ENCODE results near the gene GOLGA6L1.
"Not testable (repeated sequence)": the region's sequence is repeated elsewhere in the genome, so short reads cannot be mapped to it uniquely, and the experiment has no call there.

GOLGA6L1 gene

GRCh38 chr15:23136722-23137121 lies at the start of gene GOLGA6L1:
Gene GOLGA6L1 (minus strand): TSS chr15:23136822. CDS start chr15:23136731, 91 bp downstream.
- not testable (repeated sequence) for DNase-seq

- not testable (repeated sequence) for DNase-seq
Observed at GRCh38 chr15:23181201-23181600, 44.6 kb upstream of the GOLGA6L1 start.

- not testable (repeated sequence) for DNase-seq
Observed at GRCh38 chr15:23180547-23180927, 43.9 kb upstream of the GOLGA6L1 start.

GRCh38 chr15:23179768-23180546 lies 43.3 kb upstream of the GOLGA6L1 start:
- DNase-seq, result not testable (repeated sequence)

- not testable (repeated sequence) for DNase-seq
Observed at GRCh38 chr15:23176683-23177082, 40.1 kb upstream of the GOLGA6L1 start.

- DNase-seq, result not testable (repeated sequence)
Observed at GRCh38 chr15:23175606-23176005, 39.0 kb upstream of the GOLGA6L1 start.

GRCh38 chr15:23174609-23175140 lies 38.1 kb upstream of the GOLGA6L1 start:
- DNase-seq, result not testable (repeated sequence)

GRCh38 chr15:23132787-23133186 lies 3.8 kb downstream of the GOLGA6L1 start:
- not testable (repeated sequence) for DNase-seq

- no peak for DNase-seq
Observed at GRCh38 chr15:23118208-23118607, 18.4 kb downstream of the GOLGA6L1 start.

GRCh38 chr15:23095796-23096195 lies 40.8 kb downstream of the GOLGA6L1 start:
- DNase-seq, result no peak

- no peak for DNase-seq
Observed at GRCh38 chr15:23083115-23083514, 53.5 kb downstream of the GOLGA6L1 start.

GRCh38 chr15:23081996-23082737 lies 54.5 kb downstream of the GOLGA6L1 start:
- peak; percentile 8 for DNase-seq

GRCh38 chr15:23081271-23081670 lies 55.4 kb downstream of the GOLGA6L1 start:
- peak; percentile 19 for DNase-seq

- DNase-seq, result no peak
Observed at GRCh38 chr15:23079766-23080165, 56.9 kb downstream of the GOLGA6L1 start.

Data from OCI-M1 (cell line).